Left renal cortex interstitium (tissue), 4 donors: ENCODE data around the gene INSIG1. TPM values are rescaled to one million over a fixed set of nuclear protein-coding genes. Genes with fewer than 3 reads are reported as not detected.

Experiments used
- DNase-seq, 4 donors: peaks; one replicate each; pipeline ENCODE4 v3.0.0-alpha.2; 2013; ENCODE audit warnings: low read depth in 4 of 4, low spot score in 2 of 4, missing footprints in 1 of 4
- polyA plus RNA-seq, 4 donors: library from polyadenylated mRNA; unstranded; fragments of 120-200 nt; gene quantifications; one replicate each; pipeline ENCODE4 v1.2.1, GENCODE V29; 2013; ENCODE audit not compliant: insufficient read length in 4 of 4

The INSIG1 gene
- polyA plus RNA-seq, 4 donors = 24.7 to 38.0 (median 29.3) TPM

- no peak for DNase-seq
Measured at GRCh38 chr7:155283565-155284194, 14.0 kb upstream of the INSIG1 start.

- DNase-seq = no peak
Measured at GRCh38 chr7:155284496-155285274, 13.0 kb upstream of the INSIG1 start.

GRCh38 chr7:155285423-155285822, 12.3 kb upstream of the INSIG1 start:
- no peak for DNase-seq

GRCh38 chr7:155285833-155286232, 11.8 kb upstream of the INSIG1 start:
- DNase-seq = no peak

- no peak for DNase-seq
Measured at GRCh38 chr7:155286686-155287085, 11.0 kb upstream of the INSIG1 start.

- no peak for DNase-seq
Measured at GRCh38 chr7:155287284-155287935, 10.3 kb upstream of the INSIG1 start.

- DNase-seq = no peak
Measured at GRCh38 chr7:155288055-155288454, 9.6 kb upstream of the INSIG1 start.

GRCh38 chr7:155289107-155289506, 8.6 kb upstream of the INSIG1 start:
- DNase-seq = no peak

GRCh38 chr7:155289949-155290501, 7.7 kb upstream of the INSIG1 start:
- no peak for DNase-seq

GRCh38 chr7:155291045-155291530, 6.6 kb upstream of the INSIG1 start:
- DNase-seq = no peak

GRCh38 chr7:155291729-155292128, 5.9 kb upstream of the INSIG1 start:
- DNase-seq = no peak

GRCh38 chr7:155292680-155293226, 4.9 kb upstream of the INSIG1 start:
- DNase-seq = no peak

GRCh38 chr7:155293721-155294510, 3.8 kb upstream of the INSIG1 start:
- no peak for DNase-seq

GRCh38 chr7:155294511-155294778, 3.2 kb upstream of the INSIG1 start:
- DNase-seq = no peak

GRCh38 chr7:155295511-155295910, 2.2 kb upstream of the INSIG1 start:
- DNase-seq = no peak

- no peak for DNase-seq
Measured at GRCh38 chr7:155296006-155296787, 1.5 kb upstream of the INSIG1 start.

GRCh38 chr7:155296788-155297516, 726 bp upstream of the INSIG1 start:
- DNase-seq = peak in 2 of 4 donors; percentile 21 to 48

GRCh38 chr7:155298288-155298833, 683 bp downstream of the INSIG1 start:
- DNase-seq = no peak
